Mucosa of rectum (tissue), 2 donors: ENCODE data around the gene HIGD1C.
A peak's percentile ranks its signal among the peaks of the same experiment; 100 is the strongest.
"Not testable (repeated sequence)": the region's sequence is repeated elsewhere in the genome, so short reads cannot be mapped to it uniquely, and the experiment has no call there.

Experiments used
- H3K27ac ChIP-seq, 2 donors: one replicate each; pipeline ENCODE4 v1.7.0; 2013; ENCODE audit warnings: inconsistent platforms in 2 of 2, low read depth in 2 of 2, low read length in 2 of 2
- H3K27me3 ChIP-seq, 2 donors: one replicate each; pipeline ENCODE4 v1.7.0; 2013; ENCODE audit warnings: low read length in 2 of 2; ENCODE audit not compliant: control insufficient read depth in 2 of 2, insufficient read depth in 2 of 2
- H3K36me3 ChIP-seq, 2 donors: one replicate each; pipeline ENCODE4 v1.7.0; 2013; ENCODE audit warnings: low read length in 2 of 2; ENCODE audit not compliant: control insufficient read depth in 2 of 2, insufficient read depth in 2 of 2
- H3K4me1 ChIP-seq, 2 donors: one replicate each; pipeline ENCODE4 v1.7.0; 2013; ENCODE audit warnings: low read length in 2 of 2, mild to moderate bottlenecking in 1 of 2; ENCODE audit not compliant: control insufficient read depth in 2 of 2, insufficient read depth in 2 of 2
- H3K4me3 ChIP-seq, 2 donors: one replicate each; pipeline ENCODE4 v1.7.0; 2013; ENCODE audit warnings: low read length in 2 of 2
- H3K9ac ChIP-seq, 2 donors: one replicate each; pipeline ENCODE4 v1.7.0; 2013; ENCODE audit warnings: low read length in 2 of 2, low read depth in 1 of 2, mild to moderate bottlenecking in 1 of 2
- H3K9me3 ChIP-seq, 2 donors: one replicate each; pipeline ENCODE4 v1.7.0; 2013; ENCODE audit warnings: low read length in 2 of 2; ENCODE audit not compliant: control insufficient read depth in 2 of 2
- donor health status: healthy.
- donor health status: Normal muscosa, but diverticular disease.

HIGD1C gene

DNA sequence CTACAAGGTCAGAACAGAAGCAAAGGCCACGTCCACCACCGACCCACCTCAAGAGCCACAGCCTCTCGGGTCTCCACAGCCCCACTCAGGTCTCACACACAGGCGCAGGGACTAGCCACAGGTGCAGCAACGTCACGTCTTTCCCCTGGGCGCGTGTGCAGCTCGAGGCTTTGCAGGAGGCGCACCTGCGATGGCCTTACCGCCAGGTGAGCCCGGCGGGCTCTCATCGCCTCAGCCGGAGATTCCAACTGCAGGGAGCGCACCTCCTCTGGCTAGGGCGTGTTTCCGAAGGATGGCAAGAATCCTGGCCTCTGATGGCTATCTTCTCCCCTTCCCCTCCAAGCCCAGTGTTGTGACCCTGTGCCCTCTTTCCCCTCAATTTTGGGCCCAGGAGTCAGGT, at the start of gene HIGD1C:
Gene HIGD1C (plus strand): TSS at position 35 of the 400 bp plus-strand sequence. CDS start 1,455 bp downstream, outside the sequence.
- Histone ChIP-seq H3K36me3 (no peaks in the 10 kb centered on the region), H3K27ac (no peak within 1 kb of the TSS), H3K9me3 (no peaks in the 10 kb centered on the region), H3K9ac (no peak within 1 kb of the TSS), H3K4me1 (no peaks in the 10 kb centered on the region), H3K27me3 (no peaks in the 10 kb centered on the region), H3K4me3 (no peak within 1 kb of the TSS)

DNA sequence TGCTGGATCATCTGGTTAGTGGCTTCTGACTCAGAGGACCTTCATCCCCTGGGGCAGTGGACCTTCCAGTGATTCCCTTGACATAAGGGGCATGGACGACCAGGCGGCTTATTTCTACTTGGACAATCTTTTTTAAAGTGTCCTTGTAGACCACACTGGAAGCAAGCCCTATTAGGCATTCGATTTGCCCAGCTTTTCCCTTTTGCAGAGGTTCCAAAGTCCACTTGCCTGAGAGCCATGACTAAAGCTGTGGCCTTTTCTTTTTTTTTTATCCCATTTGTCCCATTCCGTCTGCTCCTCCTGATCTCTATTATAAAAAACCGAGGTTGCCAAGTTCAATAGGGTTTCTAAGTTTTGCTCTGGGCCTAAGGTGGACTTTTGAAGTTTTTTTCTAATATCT, 43.9 kb upstream of the HIGD1C start:
- H3K9ac ChIP-seq, H3K4me1 ChIP-seq, H3K9me3 ChIP-seq, H3K27ac ChIP-seq, H3K27me3 ChIP-seq, H3K4me3 ChIP-seq, H3K36me3 ChIP-seq: not testable (repeated sequence)

DNA sequence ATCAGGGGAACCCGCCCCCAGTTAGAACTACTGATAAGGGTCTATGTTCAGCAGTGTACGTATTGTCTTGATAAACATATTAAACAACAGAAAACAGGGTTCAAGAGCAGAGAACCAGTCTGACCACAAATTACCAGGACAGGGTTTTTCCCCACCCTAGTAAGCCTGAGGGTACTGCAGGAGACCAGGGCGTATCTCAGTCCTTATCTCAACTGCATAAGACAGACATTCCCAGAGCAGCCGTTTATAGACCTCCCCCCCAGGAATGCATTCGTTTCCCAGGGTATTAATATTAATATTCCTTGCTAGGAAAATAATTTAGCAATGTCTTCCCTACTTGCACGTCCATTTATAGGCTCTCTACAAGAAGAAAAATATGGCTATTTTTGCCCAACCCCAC, 40.0 kb upstream of the HIGD1C start:
- not testable (repeated sequence) for H3K4me1 ChIP-seq, H3K27me3 ChIP-seq, H3K27ac ChIP-seq, H3K36me3 ChIP-seq, H3K9me3 ChIP-seq, H3K9ac ChIP-seq, H3K4me3 ChIP-seq

DNA sequence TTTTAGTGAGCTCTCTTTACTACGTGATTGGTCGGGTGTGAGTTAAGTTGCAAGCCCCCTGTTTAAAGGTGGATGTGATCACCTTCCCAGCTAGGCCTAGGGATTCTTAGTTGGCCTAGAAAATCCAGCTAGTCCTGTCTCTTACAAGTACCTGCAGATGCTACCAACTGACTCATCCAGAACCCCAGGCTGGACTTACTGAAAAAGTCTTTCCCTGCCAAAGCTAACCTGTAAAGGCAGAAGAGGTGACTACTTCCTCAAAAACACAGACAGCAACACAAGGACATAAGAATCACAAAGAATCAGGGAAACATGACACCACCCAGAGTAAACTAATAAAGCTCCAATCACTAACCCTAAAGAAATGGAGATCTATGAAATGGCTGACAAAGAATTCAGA, 39.1 kb upstream of the HIGD1C start:
- Histone ChIP-seq H3K27me3 (no peaks in the 10 kb centered on the region), H3K9ac (no peak overlapping the region), H3K4me3 (no peak overlapping the region), H3K36me3 (no peaks in the 10 kb centered on the region), H3K9me3 (peaks cover 0 to 10% of the 10 kb centered on the region in 2 donors), H3K4me1 (no peaks in the 10 kb centered on the region), H3K27ac (no peak overlapping the region)

DNA sequence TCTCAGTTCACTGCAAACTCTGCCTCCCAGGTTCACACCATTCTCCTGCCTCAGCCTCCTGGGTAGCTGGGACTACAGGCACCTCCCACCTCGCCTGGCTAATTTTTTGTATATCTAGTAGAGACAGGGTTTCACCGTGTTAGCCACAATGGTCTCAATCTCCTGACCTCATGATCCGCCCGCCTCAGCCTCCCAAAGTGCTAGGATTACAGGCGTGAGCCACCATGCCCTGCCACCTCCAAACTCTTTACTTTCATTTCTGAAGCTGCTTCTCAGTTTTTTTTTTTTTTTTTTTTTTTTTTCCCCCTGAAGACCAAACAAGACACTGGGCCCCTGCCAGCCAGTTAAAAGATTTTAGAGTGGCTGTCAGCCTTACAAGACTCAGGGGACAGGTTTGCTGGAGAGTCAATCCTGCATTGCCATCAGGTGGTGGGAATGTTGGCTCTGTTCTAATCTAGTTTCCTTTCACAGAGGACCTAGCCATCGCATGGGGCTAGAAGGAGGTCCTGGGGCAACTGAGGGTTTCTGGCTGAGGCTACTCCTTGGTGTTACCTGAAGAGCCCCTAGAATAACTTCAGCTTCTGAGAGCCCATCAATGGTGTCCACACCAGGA, 37.4 kb upstream of the HIGD1C start:
- no peak overlapping the region for H3K4me3 ChIP-seq
- no peaks in the 10 kb centered on the region for H3K4me1 ChIP-seq
- H3K27me3 ChIP-seq: no peaks in the 10 kb centered on the region
- H3K9ac ChIP-seq: no peak overlapping the region
- no peak overlapping the region for H3K27ac ChIP-seq
- no peaks in the 10 kb centered on the region for H3K36me3 ChIP-seq
- peaks cover 0 to 10% of the 10 kb centered on the region in 2 donors for H3K9me3 ChIP-seq

DNA sequence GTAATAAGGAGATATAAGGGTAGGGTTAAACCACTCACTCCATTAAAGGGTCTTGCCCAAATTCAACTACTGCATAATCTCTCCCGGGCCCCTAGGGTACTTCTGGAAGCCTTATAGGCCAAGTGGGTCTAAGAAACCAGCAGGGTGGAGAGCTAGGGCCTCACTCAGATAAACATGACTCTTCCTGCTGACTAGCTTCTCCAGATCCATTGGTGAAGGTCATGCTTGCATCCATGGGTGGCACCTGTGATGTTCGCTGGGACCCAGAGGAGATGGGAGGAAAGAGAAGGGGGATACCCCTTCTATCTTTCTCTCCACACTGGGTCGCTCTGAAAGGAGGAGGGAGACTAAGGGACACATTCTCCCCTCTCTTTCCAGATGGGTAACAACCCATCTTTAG, 36.1 kb upstream of the HIGD1C start:
- Histone ChIP-seq H3K9me3 (peaks cover 0 to 7% of the 10 kb centered on the region in 2 donors), H3K4me3 (no peak overlapping the region), H3K4me1 (no peaks in the 10 kb centered on the region)

DNA sequence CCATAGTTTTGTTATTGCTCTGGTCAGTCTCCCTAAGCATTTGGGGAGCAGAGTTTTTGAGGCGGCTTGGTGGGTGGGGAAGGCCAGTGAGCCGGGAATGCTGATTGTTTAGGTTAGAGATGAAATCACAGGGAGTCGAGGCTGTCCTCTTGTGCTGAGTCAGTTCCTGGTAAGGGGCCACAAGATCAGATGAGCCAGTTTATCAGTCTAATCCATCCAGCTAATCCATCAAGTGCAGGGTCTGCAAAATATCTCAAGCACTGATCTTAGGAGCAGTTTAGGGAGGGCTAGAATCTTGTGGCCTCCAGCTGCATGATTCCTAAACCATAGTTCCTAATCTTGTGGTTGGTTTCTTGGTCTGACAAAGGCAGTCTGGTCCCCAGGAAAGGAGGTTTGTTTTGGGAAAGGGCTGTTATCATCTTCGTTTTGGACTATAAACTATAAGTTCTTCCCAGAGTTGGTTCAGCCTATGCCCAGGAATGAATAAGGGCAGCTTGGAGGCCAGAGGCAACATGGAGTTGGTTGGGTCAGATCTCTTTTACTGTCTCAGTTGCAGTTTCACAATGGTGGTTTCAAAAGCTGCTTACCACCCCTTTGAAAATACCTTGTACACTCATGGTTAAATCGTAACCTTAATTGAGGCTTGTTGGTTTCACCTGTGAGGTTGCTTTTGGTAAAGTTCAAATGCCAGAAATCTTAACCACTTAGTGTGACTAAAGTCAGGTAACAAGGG, 33.6 kb upstream of the HIGD1C start:
- Histone ChIP-seq H3K4me3 (no peak overlapping the region), H3K27ac (no peak overlapping the region), H3K27me3 (no peaks in the 10 kb centered on the region), H3K9me3 (peaks cover 0 to 4% of the 10 kb centered on the region in 2 donors), H3K4me1 (peaks cover 1 to 6% of the 10 kb centered on the region in 2 donors), H3K36me3 (no peaks in the 10 kb centered on the region), H3K9ac (no peak overlapping the region)

More for the DNA sequence above, 36.1 kb upstream of the HIGD1C start:
- H3K27ac ChIP-seq: no peak overlapping the region
- H3K27me3 ChIP-seq: no peaks in the 10 kb centered on the region
- H3K36me3 ChIP-seq: no peaks in the 10 kb centered on the region
- no peak overlapping the region for H3K9ac ChIP-seq

DNA sequence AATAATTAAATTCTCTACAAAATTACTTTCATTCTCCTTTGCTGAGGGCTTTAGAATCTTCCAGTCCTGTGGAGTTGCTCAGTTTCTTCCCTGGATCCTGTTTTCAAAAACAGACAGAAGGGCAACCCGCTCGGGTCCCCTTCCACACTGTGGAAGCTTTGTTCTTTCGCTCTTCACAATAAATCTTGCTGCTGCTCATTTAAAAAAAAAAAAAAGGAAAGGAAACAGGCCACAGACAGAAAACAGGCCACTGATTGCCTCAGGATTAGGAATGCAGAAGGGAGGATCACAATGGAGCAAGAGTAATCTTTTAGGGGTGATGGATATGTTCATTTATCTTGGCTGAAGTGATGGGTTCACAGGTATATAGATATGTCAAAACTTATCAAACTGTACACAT, 29.5 kb upstream of the HIGD1C start:
- H3K9me3 ChIP-seq: no peaks in the 10 kb centered on the region
- H3K27ac ChIP-seq: peak overlapping the region; percentile 52 to 86
- no peaks in the 10 kb centered on the region for H3K36me3 ChIP-seq
- H3K27me3 ChIP-seq: no peaks in the 10 kb centered on the region
- peak overlapping the region in 1 of 2 donors; percentile 13 for H3K4me3 ChIP-seq
- peaks cover 9 to 16% of the 10 kb centered on the region in 2 donors for H3K4me1 ChIP-seq
- H3K9ac ChIP-seq: peak overlapping the region in 1 of 2 donors; percentile 23

DNA sequence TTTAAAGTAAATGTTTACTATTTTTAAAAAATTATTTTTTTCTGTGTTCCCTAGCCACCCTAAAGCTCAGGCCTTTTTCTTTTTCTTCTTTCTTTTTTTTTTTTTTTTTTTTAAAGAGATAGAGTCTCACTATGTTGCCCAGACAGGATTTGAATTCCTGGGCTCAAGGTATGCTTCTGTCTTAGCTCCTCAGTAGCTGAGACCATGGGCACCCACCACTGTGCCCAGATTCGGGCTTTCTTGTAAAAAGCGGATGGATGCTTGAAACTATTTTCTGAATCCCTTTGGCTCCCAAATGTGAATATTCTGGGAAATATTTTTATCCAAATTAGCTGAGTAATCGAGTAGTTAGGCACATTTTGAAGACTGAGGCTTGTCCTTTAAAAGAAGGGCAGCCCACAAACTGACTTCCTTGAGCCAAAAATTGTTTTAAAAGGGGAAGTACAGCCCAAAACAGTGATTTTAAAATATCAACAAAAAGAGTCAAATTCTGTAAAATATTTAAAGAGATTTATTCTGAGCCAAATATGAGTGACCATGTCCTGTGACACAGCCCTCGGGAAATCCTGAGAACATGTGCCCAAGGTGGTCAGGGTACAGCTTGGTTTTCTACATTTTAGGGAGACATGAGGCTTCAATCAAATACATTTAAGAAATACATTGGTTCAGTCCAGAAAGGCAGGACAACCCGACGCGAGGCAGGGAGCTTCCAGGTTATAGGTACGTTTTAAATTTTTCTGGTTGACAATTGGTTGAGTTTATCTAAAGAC, 28.8 kb upstream of the HIGD1C start:
- Histone ChIP-seq H3K4me3 (peak overlapping the region; percentile 91 to 97), H3K27ac (peak overlapping the region; percentile 82 to 86), H3K4me1 (peaks cover 9 to 19% of the 10 kb centered on the region in 2 donors), H3K27me3 (no peaks in the 10 kb centered on the region), H3K36me3 (no peaks in the 10 kb centered on the region), H3K9me3 (no peaks in the 10 kb centered on the region), H3K9ac (peak overlapping the region; percentile 23 to 65)

DNA sequence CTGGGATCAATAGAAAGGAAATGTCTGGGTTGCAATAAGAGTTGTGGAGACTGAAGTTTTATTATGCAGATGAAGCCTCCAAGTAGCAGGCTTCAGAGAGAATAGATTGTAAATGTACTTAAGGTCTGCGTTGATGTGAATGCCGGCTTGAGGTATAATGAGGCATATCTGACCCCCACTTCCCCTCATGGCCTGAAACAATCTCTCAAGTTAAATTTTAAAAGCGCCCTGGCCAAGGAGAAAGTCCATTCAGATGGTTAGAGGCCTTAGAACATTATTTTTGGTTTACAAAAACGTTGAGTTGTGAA, 28.3 kb upstream of the HIGD1C start:
- no peaks in the 10 kb centered on the region for H3K9me3 ChIP-seq
- H3K4me3 ChIP-seq: peak overlapping the region; percentile 91 to 97
- no peaks in the 10 kb centered on the region for H3K27me3 ChIP-seq
- H3K9ac ChIP-seq: peak overlapping the region; percentile 35 to 49
- H3K4me1 ChIP-seq: peaks cover 9 to 19% of the 10 kb centered on the region in 2 donors
- peak overlapping the region; percentile 82 to 86 for H3K27ac ChIP-seq
- no peaks in the 10 kb centered on the region for H3K36me3 ChIP-seq
